ENCODE data around the gene ZNF592.

The ZNF592 gene

DNA sequence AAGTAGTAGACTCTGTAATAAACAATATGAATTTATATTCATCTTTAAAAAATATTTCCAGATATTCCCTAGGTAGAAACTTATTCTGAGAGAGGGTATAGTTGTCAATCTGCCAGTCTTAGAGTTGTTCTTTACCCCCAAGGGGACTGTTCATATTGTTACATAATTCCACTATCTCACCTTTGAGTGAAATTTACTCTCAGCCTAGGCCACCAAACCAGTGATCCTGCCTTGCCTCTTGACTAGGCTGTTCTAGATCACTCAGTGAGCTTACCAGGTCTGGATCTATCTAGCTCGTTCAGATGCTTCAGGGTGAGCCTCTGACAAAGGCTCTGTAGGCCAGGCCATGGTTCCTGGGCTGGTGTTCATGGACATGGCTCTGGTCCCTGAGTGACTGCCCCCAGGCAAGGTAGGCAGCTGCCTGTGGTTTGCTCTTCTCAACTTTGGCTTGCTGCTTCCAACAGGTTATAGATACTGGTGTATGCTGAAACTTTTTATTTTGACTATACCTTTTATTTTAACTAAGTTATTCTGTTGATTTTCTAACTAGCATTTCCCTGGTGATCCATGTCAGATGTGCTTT lies 27.6 kb downstream of the ZNF592 start:
- DNase-seq (ENCODE audit: low read depth in 2 of 3, low spot score in 1 of 3): no peak

GRCh38 chr15:84778194-84778593 lies 29.8 kb downstream of the ZNF592 start:
- DNase-seq (ENCODE audit: low read depth in 2 of 3, low spot score in 1 of 3): no peak

GRCh38 chr15:84780492-84780891 lies 32.1 kb downstream of the ZNF592 start:
- DNase-seq (ENCODE audit: low read depth in 2 of 3, low spot score in 1 of 3): no peak

DNA sequence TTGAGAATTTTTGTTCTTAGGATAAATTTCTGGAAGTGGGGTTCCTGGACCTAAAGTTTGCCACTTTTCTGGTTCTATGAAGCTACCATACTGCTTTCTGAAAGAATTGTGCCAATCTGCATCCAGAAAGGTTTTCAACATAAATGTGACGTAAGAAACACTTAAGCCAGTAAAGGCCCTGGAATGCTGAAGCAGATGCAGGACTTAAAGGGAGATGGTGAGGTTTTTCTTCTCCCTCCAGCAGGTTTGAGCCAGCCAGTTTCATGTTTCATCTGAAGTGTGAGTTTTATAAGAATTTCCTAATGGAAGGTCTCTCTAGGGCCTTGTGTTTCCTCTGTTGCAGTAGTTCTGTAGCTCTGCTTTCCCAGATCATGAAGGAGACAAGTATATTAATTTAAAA lies 33.1 kb downstream of the ZNF592 start:
- DNase-seq (ENCODE audit: low read depth in 2 of 3, low spot score in 1 of 3): no peak

GRCh38 chr15:84782346-84782745 lies 34.0 kb downstream of the ZNF592 start:
- no peak for DNase-seq (ENCODE audit: low read depth in 2 of 3, low spot score in 1 of 3)

- DNase-seq (ENCODE audit: low read depth in 2 of 3, low spot score in 1 of 3): no peak
These were observed 35.3 kb downstream of the ZNF592 start for GRCh38 chr15:84783493-84784251.

- DNase-seq (ENCODE audit: low read depth in 2 of 3, low spot score in 1 of 3): no peak
These were observed 35.9 kb downstream of the ZNF592 start for GRCh38 chr15:84784262-84784661.

- no peak for DNase-seq (ENCODE audit: low read depth in 2 of 3, low spot score in 1 of 3)
These were observed 36.7 kb downstream of the ZNF592 start for GRCh38 chr15:84785053-84785452.

DNA sequence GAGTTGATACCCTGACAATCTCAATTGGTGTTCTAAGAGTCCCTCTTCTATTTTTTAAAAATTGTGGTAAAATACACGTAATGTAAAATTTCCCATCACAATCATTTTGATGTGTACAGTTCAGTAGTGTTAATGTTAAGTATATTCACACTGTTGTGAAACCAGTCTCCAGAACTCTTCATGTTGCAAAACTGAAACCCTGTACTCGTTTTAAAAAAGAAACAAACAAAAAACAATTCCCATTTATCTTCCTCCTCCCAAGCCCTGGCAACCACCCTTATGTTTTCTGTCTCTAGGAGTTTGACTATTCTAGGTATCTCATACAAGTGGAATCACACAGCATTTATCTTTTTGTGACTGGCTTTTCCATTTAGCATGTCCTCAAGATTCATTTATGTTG lies 40.1 kb downstream of the ZNF592 start:
- DNase-seq (ENCODE audit: low read depth in 2 of 3, low spot score in 1 of 3): no peak

GRCh38 chr15:84789762-84790161 lies 41.4 kb downstream of the ZNF592 start:
- no peak for DNase-seq (ENCODE audit: low read depth in 2 of 3, low spot score in 1 of 3)

DNA sequence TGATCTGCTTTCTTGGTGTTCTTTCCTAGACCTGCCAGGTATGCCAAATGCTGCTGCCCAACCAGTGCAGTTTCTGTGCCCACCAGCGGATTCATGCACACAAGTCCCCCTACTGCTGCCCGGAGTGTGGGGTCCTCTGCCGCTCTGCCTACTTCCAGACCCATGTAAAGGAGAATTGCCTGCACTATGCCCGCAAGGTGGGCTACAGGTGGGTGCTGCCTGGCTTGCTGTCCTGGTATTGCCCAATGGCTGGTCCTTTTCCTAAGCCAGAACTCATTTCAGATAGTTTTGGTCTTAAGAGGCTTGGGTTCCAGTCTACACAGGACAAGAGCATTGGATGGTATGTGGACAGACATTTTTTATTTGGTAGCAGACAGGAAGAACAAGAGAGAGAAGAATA lies 42.3 kb downstream of the ZNF592 start:
- no peak for DNase-seq (ENCODE audit: low read depth in 2 of 3, low spot score in 1 of 3)

GRCh38 chr15:84791763-84792162 lies 43.4 kb downstream of the ZNF592 start:
- no peak for DNase-seq (ENCODE audit: low read depth in 2 of 3, low spot score in 1 of 3)

DNA sequence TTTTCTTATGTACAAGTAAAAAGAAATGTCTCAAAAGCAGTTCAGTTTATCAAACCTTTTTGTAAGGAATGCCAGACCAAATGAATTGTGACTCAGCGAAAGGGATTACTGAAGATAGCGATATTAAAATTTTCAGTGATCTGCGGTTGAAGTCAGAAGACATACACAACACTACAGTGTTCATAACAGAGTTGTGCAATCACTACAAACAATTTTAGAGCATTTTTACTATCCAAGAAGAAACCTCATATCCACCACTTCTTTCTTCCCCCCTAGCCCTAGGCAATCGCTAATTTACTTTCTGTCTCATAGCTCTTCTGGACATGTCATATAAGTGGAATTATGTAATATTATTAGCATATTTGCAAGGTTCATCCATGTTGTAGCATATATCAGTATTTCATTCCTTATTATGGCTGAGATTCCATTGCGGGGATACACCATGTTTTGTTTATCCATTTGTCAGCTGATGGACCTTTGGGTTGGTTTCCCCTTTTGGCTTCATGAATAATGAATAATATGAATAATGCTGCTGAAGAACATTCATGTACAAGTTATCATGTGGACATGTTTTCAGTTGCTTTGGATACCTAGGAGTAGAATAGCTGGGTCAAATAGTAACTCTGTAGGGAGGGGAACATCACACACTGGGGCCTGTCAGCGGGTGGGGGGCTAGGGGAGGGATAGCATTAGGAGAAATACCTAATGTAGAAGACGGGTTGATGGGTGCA lies 45.2 kb downstream of the ZNF592 start:
- no peak for DNase-seq (ENCODE audit: low read depth in 2 of 3, low spot score in 1 of 3)

- no peak for DNase-seq (ENCODE audit: low read depth in 2 of 3, low spot score in 1 of 3)
These were observed 45.8 kb downstream of the ZNF592 start for GRCh38 chr15:84794162-84794547.

- no peak for DNase-seq (ENCODE audit: low read depth in 2 of 3, low spot score in 1 of 3)
These were observed 46.8 kb downstream of the ZNF592 start for GRCh38 chr15:84795186-84795585.

DNA sequence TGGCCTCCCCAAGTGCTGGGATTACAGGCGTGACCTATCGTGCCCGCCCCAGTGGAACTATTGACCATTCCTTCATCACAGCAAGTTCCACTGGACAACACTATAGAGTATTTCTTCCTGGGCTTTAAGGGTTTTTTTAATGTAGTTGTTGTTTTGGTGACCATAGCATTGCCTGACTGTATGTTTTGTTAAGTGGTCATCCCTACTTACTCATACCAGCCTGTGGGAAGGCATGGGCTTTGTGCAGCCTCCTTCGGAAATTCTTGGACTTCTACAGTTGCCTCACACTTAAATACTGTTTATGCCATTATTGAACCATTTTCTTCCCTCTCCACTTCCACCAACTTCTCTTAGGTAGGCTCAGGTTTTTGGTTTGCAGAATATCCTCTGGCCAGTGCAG lies 48.8 kb downstream of the ZNF592 start:
- DNase-seq (ENCODE audit: low read depth in 2 of 3, low spot score in 1 of 3): no peak

GRCh38 chr15:84797801-84798200 lies 49.4 kb downstream of the ZNF592 start:
- DNase-seq (ENCODE audit: low read depth in 2 of 3, low spot score in 1 of 3): no peak

DNA sequence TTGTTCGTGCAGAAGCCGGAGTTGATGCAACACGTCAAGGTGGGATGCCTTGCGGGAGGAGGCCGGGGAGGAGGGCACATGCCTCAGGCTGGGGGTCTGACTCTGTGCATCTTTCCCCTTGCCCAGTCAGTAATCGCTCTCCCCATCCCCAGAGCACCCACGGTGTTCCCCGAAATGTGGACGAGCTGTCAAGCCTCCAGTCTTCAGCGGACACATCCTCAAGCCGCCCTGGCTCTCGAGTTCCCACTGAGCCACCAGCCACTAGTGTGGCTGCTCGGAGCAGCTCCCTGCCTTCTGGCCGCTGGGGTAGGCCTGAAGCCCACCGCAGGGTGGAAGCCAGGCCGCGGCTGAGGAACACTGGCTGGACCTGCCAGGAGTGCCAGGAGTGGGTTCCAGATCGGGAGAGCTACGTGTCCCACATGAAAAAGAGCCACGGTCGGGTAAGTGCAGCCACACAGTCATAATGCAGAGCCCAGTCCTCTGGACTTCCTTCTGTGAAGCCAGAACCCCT lies 50.1 kb downstream of the ZNF592 start:
- DNase-seq (ENCODE audit: low read depth in 2 of 3, low spot score in 1 of 3): no peak

GRCh38 chr15:84799511-84800187 lies 51.3 kb downstream of the ZNF592 start:
- no peak for DNase-seq (ENCODE audit: low read depth in 2 of 3, low spot score in 1 of 3)

DNA sequence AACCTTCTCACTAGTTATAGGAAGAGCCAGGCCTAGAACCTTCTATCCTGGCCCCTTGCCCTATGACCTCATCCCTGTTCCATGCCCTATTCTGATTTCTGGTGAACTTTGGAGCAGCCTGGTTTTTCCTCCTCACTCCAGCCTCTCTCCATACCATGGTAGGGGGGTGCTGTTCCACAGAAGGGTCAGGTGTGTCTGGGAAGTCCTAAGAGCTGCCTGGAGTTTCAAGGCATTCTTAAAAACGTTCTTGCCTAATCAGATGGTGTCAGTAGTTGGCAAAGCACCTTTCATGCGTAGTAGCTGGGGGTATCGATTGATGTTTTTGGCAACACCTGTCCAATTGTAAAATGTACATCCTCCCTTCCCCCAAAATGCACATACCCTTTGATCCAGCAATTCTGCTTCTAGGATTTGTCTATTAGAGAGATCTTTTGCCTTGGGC lies 52.0 kb downstream of the ZNF592 start:
- DNase-seq (ENCODE audit: low read depth in 2 of 3, low spot score in 1 of 3): no peak
